Measurements from ENCODE around the gene SH2D3A. TPM values are rescaled to one million over a fixed set of nuclear protein-coding genes. Genes with fewer than 3 reads are reported as not detected.

Gene SH2D3A
- total and polyA plus RNA-seq, 2 of the 8 experiments (the other 6 are each of a cell fraction or from before 2014, with no cell fraction given) = 14.5 to 22.1 TPM

DNA sequence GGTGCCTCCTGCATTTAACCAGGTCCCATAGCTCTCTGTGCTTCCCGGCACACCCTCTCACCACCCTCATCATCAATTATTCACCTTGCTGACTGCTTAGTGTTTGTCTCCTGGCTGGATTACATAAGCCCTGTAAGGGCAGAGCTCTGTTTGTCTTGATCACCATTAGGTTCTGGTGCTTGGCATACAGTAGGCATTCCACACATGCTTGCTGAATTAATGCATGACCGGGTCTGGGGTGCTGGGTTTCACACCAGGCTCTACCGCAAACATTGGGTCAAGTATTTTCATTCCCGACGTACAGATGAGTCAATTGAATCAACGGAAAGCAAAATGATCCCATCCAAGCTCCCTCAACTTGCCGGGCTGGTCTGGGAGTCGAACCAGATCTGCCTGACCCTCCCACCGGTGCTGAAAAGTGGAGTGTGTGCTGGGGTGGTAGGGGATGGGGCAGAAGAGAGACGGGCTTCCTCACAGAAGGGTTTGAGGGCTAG lies 33.8 kb upstream of the SH2D3A start:
- Histone ChIP-seq H4K5ac (ENCODE audit: insufficient read length, low read depth, low read length) (no peak overlapping the region), H3K23me2 (ENCODE audit: low read depth, low read length) (peaks cover 3% of the 10 kb centered on the region; the same call in 1 of the 2 replicates), H4K91ac (replicated peaks; ENCODE audit: insufficient read length, low read length) (peak overlapping the region; percentile 89), H3K4me1 (replicated peaks in 1 of 4; ENCODE audit: control insufficient read depth in 3 of 4, insufficient read depth in 4 of 4, low read length in 3 of 4) (peaks cover 0 to 11% (median 3%) of the 10 kb centered on the region in 4 experiments; a peak in 2 of 7 replicates), H3K79me2 (ENCODE audit: control insufficient read depth in 1 of 2, insufficient read depth in 2 of 2, low read length in 2 of 2) (no peaks in the 10 kb centered on the region), H2BK20ac (ENCODE audit: low read length) (peak overlapping the region; percentile 49; the same call in 1 of the 2 replicates), H4K20me1 (replicated peaks in 1 of 2; ENCODE audit: control insufficient read depth in 1 of 2, insufficient read depth in 2 of 2, low read length in 2 of 2) (no peaks in the 10 kb centered on the region), H3K4me3 (ENCODE audit: extremely low read depth in 1 of 4, insufficient read depth in 2 of 4, low read depth in 3 of 4, low read length in 4 of 4) (peak overlapping the region in 1 of 4 experiments; percentile 5; a peak in 1 of 8 replicates), H2BK5ac (ENCODE audit: low read depth, low read length) (peak overlapping the region; percentile 88; the same call in 1 of the 2 replicates), H3K79me1 (ENCODE audit: low read depth, low read length) (no peaks in the 10 kb centered on the region), H3K4ac (replicated peaks; ENCODE audit: insufficient read length, low read depth, low read length) (no peak overlapping the region), H3K27ac (ENCODE audit: low read depth, low read length) (0 out of 2 replicates have a peak overlapping the region, but pooled peaks have one; percentile 3), H3K36me3 (ENCODE audit: control insufficient read depth in 2 of 4, insufficient read depth in 4 of 4, low read length in 3 of 4) (no peaks in the 10 kb centered on the region), H3K9me3 (ENCODE audit: insufficient read depth in 2 of 2, low read depth in 1 of 2, low read length in 1 of 2) (peaks cover 2 to 17% of the 10 kb centered on the region in 2 experiments; a peak in 3 of 4 replicates), H3K14ac (ENCODE audit: insufficient read length) (no peak overlapping the region), H2AK5ac (ENCODE audit: low read depth, low read length) (no peak overlapping the region), H2AFZ (ENCODE audit: low read length) (peak overlapping the region; percentile 55; the same call in 1 of the 2 replicates), H4K8ac (ENCODE audit: extremely low read depth, insufficient read depth, low read length) (peak overlapping the region; percentile 76; the same call in 1 of the 2 replicates), H3K18ac (ENCODE audit: extremely low read depth, low read length) (peak overlapping the region; percentile 97), H2BK120ac (replicated peaks; ENCODE audit: low read depth, low read length) (no peak overlapping the region), H3K23ac (ENCODE audit: insufficient read length) (no peak overlapping the region), H2BK12ac (ENCODE audit: low read depth, low read length) (peak overlapping the region; percentile 60; the same call in 1 of the 2 replicates), H3K56ac (replicated peaks; ENCODE audit: insufficient read length, low read depth, low read length) (no peak overlapping the region), H3K4me2 (ENCODE audit: insufficient read depth in 1 of 2, low read depth in 2 of 2, low read length in 2 of 2) (peak overlapping the region; percentile 39 to 57; a peak in 3 of 4 replicates), H2BK15ac (ENCODE audit: low read length) (no peak overlapping the region), H3K27me3 (replicated peaks in 1 of 4; ENCODE audit: control insufficient read depth in 3 of 4, extremely low read depth in 1 of 4, insufficient read depth in 3 of 4, low read length in 3 of 4) (no peaks in the 10 kb centered on the region), H3K9ac (replicated peaks in 1 of 4; ENCODE audit: extremely low read depth in 1 of 4, low read depth in 3 of 4, low read length in 3 of 4) (no peak overlapping the region)
- 90% methylated on average over 10 of the region's 10 CpGs; no CpG with 5 or more reads in 1 of the 2 experiments for WGBS, 2 experiments (ENCODE audit: extremely low coverage in 1 of 2, insufficient coverage in 1 of 2, insufficient read length in 1 of 2, insufficient replicate concordance in 2 of 2, low coverage in 1 of 2, low lambda C conversion rate in 2 of 2, missing lambda C conversion rate in 1 of 2)
- CTCF ChIA-PET (ENCODE audit: partially characterized antibody) = interaction anchor here (0.6 to 1.1 kb wide), 2 partner anchors 9 to 410 kb away, joined by 3 read pairs; no protein-coding TSS in a partner anchor
- DNase-seq (ENCODE audit: low read depth in 1 of 2, low spot score in 2 of 2) = no peak
- POLR2A ChIA-PET (ENCODE audit: partially characterized antibody) = interaction anchor here (0.6 to 1.7 kb wide), 7 partner anchors 11 to 330 kb away, joined by 3 to 7 read pairs (median 3); no protein-coding TSS in a partner anchor
- no peak for FAIRE-seq
- no peak for TF ChIP-seq GTF2F1 (IDR thresholded peaks at IDR 0.05; ENCODE audit: borderline replicate concordance, low read depth, low read length)
- TF ChIP-seq KDM5A (IDR thresholded peaks at IDR 0.05; ENCODE audit: low read length) = no peak
- TF ChIP-seq RFX5 (IDR thresholded peaks at IDR 0.05; ENCODE audit: borderline replicate concordance, low read depth, low read length) = no peak
- TF ChIP-seq KDM4A (IDR thresholded peaks at IDR 0.05; ENCODE audit: low read depth, low read length, severe bottlenecking) = no peak
- TF ChIP-seq CBX5 (IDR thresholded peaks at IDR 0.05; ENCODE audit: low read depth, low read length) = no peak
- no peak for TF ChIP-seq SP4 (IDR thresholded peaks at IDR 0.05; ENCODE audit: low read length)
- TF ChIP-seq, protein P1, sequence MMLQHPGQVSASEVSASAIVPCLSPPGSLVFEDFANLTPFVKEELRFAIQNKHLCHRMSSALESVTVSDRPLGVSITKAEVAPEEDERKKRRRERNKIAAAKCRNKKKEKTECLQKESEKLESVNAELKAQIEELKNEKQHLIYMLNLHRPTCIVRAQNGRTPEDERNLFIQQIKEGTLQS (IDR thresholded peaks at IDR 0.05; ENCODE audit: insufficient read depth, low read depth, low read length) = no peak
- TF ChIP-seq TAF7 (optimal IDR thresholded peaks at IDR 0.05; ENCODE audit: borderline replicate concordance, low read depth, low read length) = no peak

All from H1 (cell line).